ENCODE data around the gene PCYT2. TPM values are rescaled to one million over a fixed set of nuclear protein-coding genes. Genes with fewer than 3 reads are reported as not detected.

PCYT2 gene
- total and polyA plus RNA-seq, 2 donors (not counting 1 experiment from before 2014, with no cell fraction given): 46.0 to 65.6 TPM

- Histone ChIP-seq H3K27me3 (ENCODE audit: control insufficient read depth, insufficient read depth, low read length) (no peaks in the 10 kb centered on the region), H3K27ac (ENCODE audit: insufficient read depth, low read length) (peak within 1 kb of the TSS; percentile 56), H3K9ac (ENCODE audit: insufficient read depth, low read length) (peak within 1 kb of the TSS; percentile 72), H3K9me3 (ENCODE audit: control insufficient read depth, insufficient read depth, low read depth, low read length) (no peaks in the 10 kb centered on the region), H3K79me2 (ENCODE audit: control insufficient read depth, insufficient read depth, low read length) (peaks cover 54% of the 10 kb centered on the region), H3K36me3 (ENCODE audit: control insufficient read depth, insufficient read depth, low read length) (peaks cover 46% of the 10 kb centered on the region), H3K4me3 (replicated peaks in 1 of 4; ENCODE audit: control extremely low read depth in 1 of 4, insufficient read depth in 1 of 4, low read depth in 3 of 4, low read length in 4 of 4) (peak within 1 kb of the TSS; percentile 64 to 74 (median 70)), H3K4me2 (ENCODE audit: extremely low read depth, insufficient read depth, low read length) (peak within 1 kb of the TSS; percentile 100), H4K20me1 (ENCODE audit: control insufficient read depth, extremely low read depth, insufficient read depth, low read length) (no peaks in the 10 kb centered on the region), H3K4me1 (ENCODE audit: control insufficient read depth, extremely low read depth, insufficient read depth, low read length) (peaks cover 15% of the 10 kb centered on the region), H2AFZ (ENCODE audit: low read length) (no peak within 1 kb of the TSS)
- no peak for TF ChIP-seq EZH2 (IDR thresholded peaks at IDR 0.05; ENCODE audit: low read length, missing control alignments)
- TF ChIP-seq, protein P1, sequence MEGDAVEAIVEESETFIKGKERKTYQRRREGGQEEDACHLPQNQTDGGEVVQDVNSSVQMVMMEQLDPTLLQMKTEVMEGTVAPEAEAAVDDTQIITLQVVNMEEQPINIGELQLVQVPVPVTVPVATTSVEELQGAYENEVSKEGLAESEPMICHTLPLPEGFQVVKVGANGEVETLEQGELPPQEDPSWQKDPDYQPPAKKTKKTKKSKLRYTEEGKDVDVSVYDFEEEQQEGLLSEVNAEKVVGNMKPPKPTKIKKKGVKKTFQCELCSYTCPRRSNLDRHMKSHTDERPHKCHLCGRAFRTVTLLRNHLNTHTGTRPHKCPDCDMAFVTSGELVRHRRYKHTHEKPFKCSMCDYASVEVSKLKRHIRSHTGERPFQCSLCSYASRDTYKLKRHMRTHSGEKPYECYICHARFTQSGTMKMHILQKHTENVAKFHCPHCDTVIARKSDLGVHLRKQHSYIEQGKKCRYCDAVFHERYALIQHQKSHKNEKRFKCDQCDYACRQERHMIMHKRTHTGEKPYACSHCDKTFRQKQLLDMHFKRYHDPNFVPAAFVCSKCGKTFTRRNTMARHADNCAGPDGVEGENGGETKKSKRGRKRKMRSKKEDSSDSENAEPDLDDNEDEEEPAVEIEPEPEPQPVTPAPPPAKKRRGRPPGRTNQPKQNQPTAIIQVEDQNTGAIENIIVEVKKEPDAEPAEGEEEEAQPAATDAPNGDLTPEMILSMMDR (conservative IDR thresholded peaks at IDR 0.05 in 1 of 2, IDR thresholded peaks at IDR 0.05 in 1 of 2; ENCODE audit: low read depth in 1 of 2, low read length in 2 of 2): no peak
- peak; percentile 48 to 64 for DNase-seq (ENCODE audit: low read depth in 2 of 2)
Measured at GRCh38 chr17:81917565-81918332, 6.5 kb upstream of the PCYT2 start, which contains the start of gene SIRT7. TSS of gene SIRT7 (minus strand) at chr17:81918176. CDS start at chr17:81918131, 45 bp downstream.

GRCh38 chr17:81916234-81917001 is 5.2 kb upstream of the PCYT2 start:
- Histone ChIP-seq H3K4me2 (ENCODE audit: extremely low read depth, insufficient read depth, low read length) (peak overlapping the region; percentile 100), H3K36me3 (ENCODE audit: control insufficient read depth, insufficient read depth, low read length) (peaks cover 43% of the 10 kb centered on the region), H3K27me3 (ENCODE audit: control insufficient read depth, insufficient read depth, low read length) (no peaks in the 10 kb centered on the region), H3K27ac (ENCODE audit: insufficient read depth, low read length) (peak overlapping the region; percentile 12), H3K9me3 (ENCODE audit: control insufficient read depth, insufficient read depth, low read depth, low read length) (no peaks in the 10 kb centered on the region), H4K20me1 (ENCODE audit: control insufficient read depth, extremely low read depth, insufficient read depth, low read length) (no peaks in the 10 kb centered on the region), H3K4me3 (replicated peaks in 1 of 4; ENCODE audit: control extremely low read depth in 1 of 4, insufficient read depth in 1 of 4, low read depth in 3 of 4, low read length in 4 of 4) (peak overlapping the region; percentile 26 to 74 (median 70)), H3K9ac (ENCODE audit: insufficient read depth, low read length) (no peak overlapping the region), H2AFZ (ENCODE audit: low read length) (no peak overlapping the region), H3K79me2 (ENCODE audit: control insufficient read depth, insufficient read depth, low read length) (peaks cover 43% of the 10 kb centered on the region), H3K4me1 (ENCODE audit: control insufficient read depth, extremely low read depth, insufficient read depth, low read length) (peaks cover 13% of the 10 kb centered on the region)
- TF ChIP-seq, protein P1 (conservative IDR thresholded peaks at IDR 0.05 in 1 of 2, IDR thresholded peaks at IDR 0.05 in 1 of 2; ENCODE audit: low read depth in 1 of 2, low read length in 2 of 2): no peak
- TF ChIP-seq EZH2 (IDR thresholded peaks at IDR 0.05; ENCODE audit: low read length, missing control alignments): no peak
- DNase-seq (ENCODE audit: low read depth in 2 of 2): peak; percentile 41 to 72

GRCh38 chr17:81915331-81915730 is 4.1 kb upstream of the PCYT2 start:
- no peak for TF ChIP-seq EZH2 (IDR thresholded peaks at IDR 0.05; ENCODE audit: low read length, missing control alignments)
- TF ChIP-seq, protein P1 (conservative IDR thresholded peaks at IDR 0.05 in 1 of 2, IDR thresholded peaks at IDR 0.05 in 1 of 2; ENCODE audit: low read depth in 1 of 2, low read length in 2 of 2): no peak
- no peak overlapping the region for H3K27ac ChIP-seq (ENCODE audit: insufficient read depth, low read length)

More at GRCh38 chr17:81915331-81915730, 4.1 kb upstream of the PCYT2 start:
- peaks cover 33% of the 10 kb centered on the region for H3K79me2 ChIP-seq (ENCODE audit: control insufficient read depth, insufficient read depth, low read length)
- H3K4me1 ChIP-seq (ENCODE audit: control insufficient read depth, extremely low read depth, insufficient read depth, low read length): peaks cover 8% of the 10 kb centered on the region
- no peak overlapping the region for H3K4me2 ChIP-seq (ENCODE audit: extremely low read depth, insufficient read depth, low read length)
- no peak overlapping the region for H3K4me3 ChIP-seq (replicated peaks in 1 of 4; ENCODE audit: control extremely low read depth in 1 of 4, insufficient read depth in 1 of 4, low read depth in 3 of 4, low read length in 4 of 4)
- no peak for DNase-seq (ENCODE audit: low read depth in 2 of 2)
- no peak overlapping the region for H2AFZ ChIP-seq (ENCODE audit: low read length)
- no peaks in the 10 kb centered on the region for H3K27me3 ChIP-seq (ENCODE audit: control insufficient read depth, insufficient read depth, low read length)
- H3K9ac ChIP-seq (ENCODE audit: insufficient read depth, low read length): no peak overlapping the region
- no peaks in the 10 kb centered on the region for H3K9me3 ChIP-seq (ENCODE audit: control insufficient read depth, insufficient read depth, low read depth, low read length)
- H3K36me3 ChIP-seq (ENCODE audit: control insufficient read depth, insufficient read depth, low read length): peaks cover 38% of the 10 kb centered on the region
- no peaks in the 10 kb centered on the region for H4K20me1 ChIP-seq (ENCODE audit: control insufficient read depth, extremely low read depth, insufficient read depth, low read length)
